ENCODE measurements around the gene FNDC3A. TPM values are rescaled to one million over a fixed set of nuclear protein-coding genes. Genes with fewer than 3 reads are reported as not detected.

The FNDC3A gene
- total RNA-seq, 1 donor from 2014 or later = 39.4 TPM

DNA sequence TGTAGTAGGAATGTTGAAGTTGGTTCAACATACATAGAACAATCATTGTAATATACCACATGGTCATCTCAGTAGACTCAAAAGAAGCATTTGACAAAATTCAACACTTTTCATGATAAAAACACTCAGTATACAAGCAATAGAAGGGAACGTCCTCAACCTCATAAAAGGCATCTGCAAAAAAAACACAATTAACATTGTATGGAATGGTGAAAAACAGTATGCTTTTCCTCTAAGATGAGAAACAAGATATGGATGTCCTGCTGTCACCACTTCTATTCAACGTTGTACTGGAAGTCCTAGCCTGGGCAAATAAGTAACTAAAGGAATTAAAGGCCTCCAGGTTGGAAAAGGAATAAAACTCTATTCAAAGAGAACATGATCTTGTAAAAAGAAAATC, 54.5 kb downstream of the FNDC3A start:
- Mint-ChIP-seq H3K27ac (ENCODE audit: unreplicated experiment) (no peak overlapping the region), H3K27me3 (ENCODE audit: unreplicated experiment) (no peaks in the 10 kb centered on the region), H3K9me3 (ENCODE audit: unreplicated experiment) (no peaks in the 10 kb centered on the region), H3K4me3 (ENCODE audit: unreplicated experiment) (no peak overlapping the region), H3K36me3 (ENCODE audit: low read depth, unreplicated experiment) (no peaks in the 10 kb centered on the region), H3K4me1 (ENCODE audit: unreplicated experiment) (no peaks in the 10 kb centered on the region)
- no peak for DNase-seq (ENCODE audit: low spot score)
- TF ChIP-seq CTCF (IDR thresholded peaks at IDR 0.05; ENCODE audit: unreplicated experiment) = no peak

DNA sequence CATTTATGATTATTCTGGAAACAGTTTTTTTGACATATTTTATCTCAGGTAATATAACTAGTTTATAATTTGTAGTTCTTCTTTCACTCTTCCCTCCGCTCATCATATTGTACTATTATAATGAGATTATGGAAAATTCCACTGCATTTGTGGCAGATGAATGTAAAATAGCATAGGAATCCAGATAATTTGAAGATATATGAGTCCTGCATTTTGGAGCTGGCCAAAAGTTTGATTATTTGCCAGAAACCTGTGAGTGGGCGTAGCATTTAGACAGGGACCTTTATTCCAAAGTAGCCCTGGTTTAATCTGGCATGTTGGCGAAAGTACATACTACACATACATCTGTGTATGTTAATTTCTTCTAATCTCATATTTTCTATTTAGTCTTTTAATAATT, 65.2 kb downstream of the FNDC3A start:
- DNase-seq (ENCODE audit: low spot score) = no peak
- TF ChIP-seq CTCF (IDR thresholded peaks at IDR 0.05; ENCODE audit: unreplicated experiment) = no peak
- Mint-ChIP-seq H3K27ac (ENCODE audit: unreplicated experiment) (no peak overlapping the region), H3K36me3 (ENCODE audit: low read depth, unreplicated experiment) (no peaks in the 10 kb centered on the region), H3K4me3 (ENCODE audit: unreplicated experiment) (no peak overlapping the region), H3K27me3 (ENCODE audit: unreplicated experiment) (no peaks in the 10 kb centered on the region), H3K9me3 (ENCODE audit: unreplicated experiment) (no peaks in the 10 kb centered on the region), H3K4me1 (ENCODE audit: unreplicated experiment) (no peaks in the 10 kb centered on the region)

DNA sequence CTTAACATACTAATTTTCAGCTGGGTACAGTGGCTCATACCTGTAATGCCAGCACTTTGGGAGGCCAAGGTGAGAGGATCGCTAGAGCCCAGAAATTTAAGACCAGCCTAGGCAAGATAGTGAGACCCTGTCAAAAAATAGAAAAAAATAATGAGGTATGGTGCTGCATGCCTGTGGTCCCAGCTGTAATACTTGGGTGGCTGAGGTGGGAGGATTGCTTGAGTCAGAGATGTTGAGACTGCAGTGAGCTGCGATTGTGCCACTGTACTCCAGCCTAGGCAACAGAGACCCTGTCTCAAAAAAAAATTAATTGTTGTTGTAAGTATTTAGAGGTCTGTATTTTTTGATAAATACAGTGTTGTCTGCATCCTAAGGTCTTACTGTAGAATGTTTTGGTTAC, 66.8 kb downstream of the FNDC3A start:
- H3K4me3 Mint-ChIP-seq (ENCODE audit: unreplicated experiment) = no peak overlapping the region
- H3K36me3 Mint-ChIP-seq (ENCODE audit: low read depth, unreplicated experiment) = no peaks in the 10 kb centered on the region
- no peak for TF ChIP-seq CTCF (IDR thresholded peaks at IDR 0.05; ENCODE audit: unreplicated experiment)
- no peak overlapping the region for H3K27ac Mint-ChIP-seq (ENCODE audit: unreplicated experiment)
- DNase-seq (ENCODE audit: low spot score) = no peak
- no peaks in the 10 kb centered on the region for H3K4me1 Mint-ChIP-seq (ENCODE audit: unreplicated experiment)
- H3K9me3 Mint-ChIP-seq (ENCODE audit: unreplicated experiment) = no peaks in the 10 kb centered on the region
- H3K27me3 Mint-ChIP-seq (ENCODE audit: unreplicated experiment) = no peaks in the 10 kb centered on the region

GRCh38 chr13:49044008-49044407, 68.3 kb downstream of the FNDC3A start:
- no peak for DNase-seq (ENCODE audit: low spot score)
- no peaks in the 10 kb centered on the region for H3K4me1 Mint-ChIP-seq (ENCODE audit: unreplicated experiment)
- no peaks in the 10 kb centered on the region for H3K27me3 Mint-ChIP-seq (ENCODE audit: unreplicated experiment)
- no peaks in the 10 kb centered on the region for H3K36me3 Mint-ChIP-seq (ENCODE audit: low read depth, unreplicated experiment)
- no peaks in the 10 kb centered on the region for H3K9me3 Mint-ChIP-seq (ENCODE audit: unreplicated experiment)
- no peak overlapping the region for H3K4me3 Mint-ChIP-seq (ENCODE audit: unreplicated experiment)
- no peak overlapping the region for H3K27ac Mint-ChIP-seq (ENCODE audit: unreplicated experiment)
- TF ChIP-seq CTCF (IDR thresholded peaks at IDR 0.05; ENCODE audit: unreplicated experiment) = no peak

DNA sequence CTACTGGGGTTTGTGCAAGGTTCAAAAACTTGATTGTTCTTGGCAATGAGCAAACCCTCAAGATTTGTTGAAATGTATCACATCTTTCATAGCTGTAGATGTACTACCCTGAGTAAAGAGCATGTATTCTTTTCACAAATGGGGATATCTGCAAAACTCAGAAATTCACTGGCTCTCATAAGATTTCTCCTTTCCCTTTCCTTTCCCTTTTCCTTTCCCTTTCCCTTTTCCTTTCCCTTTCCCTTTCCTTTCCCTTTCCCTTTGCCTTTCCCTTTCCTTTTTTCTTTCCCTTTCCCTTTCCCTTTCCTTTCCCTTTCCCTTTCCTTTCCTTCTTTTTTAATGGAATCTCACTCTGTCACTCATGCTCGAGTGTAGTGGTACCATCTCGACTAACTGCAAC, 69.1 kb downstream of the FNDC3A start:
- TF ChIP-seq CTCF (IDR thresholded peaks at IDR 0.05; ENCODE audit: unreplicated experiment) = no peak
- no peaks in the 10 kb centered on the region for H3K27me3 Mint-ChIP-seq (ENCODE audit: unreplicated experiment)
- no peak for DNase-seq (ENCODE audit: low spot score)
- H3K36me3 Mint-ChIP-seq (ENCODE audit: low read depth, unreplicated experiment) = no peaks in the 10 kb centered on the region
- no peak overlapping the region for H3K27ac Mint-ChIP-seq (ENCODE audit: unreplicated experiment)
- no peaks in the 10 kb centered on the region for H3K4me1 Mint-ChIP-seq (ENCODE audit: unreplicated experiment)
- H3K4me3 Mint-ChIP-seq (ENCODE audit: unreplicated experiment) = no peak overlapping the region
- H3K9me3 Mint-ChIP-seq (ENCODE audit: unreplicated experiment) = no peaks in the 10 kb centered on the region

Measured in endothelial cell (in vitro differentiated cells).